ENCODE measurements around the gene NET1.

The NET1 gene

DNA sequence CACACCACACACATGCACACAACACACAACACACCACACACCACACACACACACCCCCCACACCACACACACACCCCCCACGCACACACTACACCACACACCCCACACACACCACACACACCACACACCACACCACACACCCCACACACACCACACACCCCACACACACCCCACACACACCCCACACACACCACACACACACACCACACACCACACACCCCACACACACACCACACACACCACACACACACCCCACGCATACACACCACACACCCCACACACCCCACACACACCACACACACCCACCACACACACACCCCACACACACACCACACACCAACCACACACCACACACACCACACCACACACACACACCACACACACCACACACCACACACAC lies 31.2 kb upstream of the NET1 start:
- no peaks in the 10 kb centered on the region for H3K4me1 ChIP-seq
- no peaks in the 10 kb centered on the region for H3K9me3 ChIP-seq
- no peak for DNase-seq
- H3K36me3 ChIP-seq, result no peaks in the 10 kb centered on the region
- no peak for TF ChIP-seq CTCF (IDR thresholded peaks at IDR 0.05; ENCODE audit: low read depth, low read length)
- no peaks in the 10 kb centered on the region for H3K27me3 ChIP-seq
- H3K4me3 ChIP-seq (ENCODE audit: low read depth, low read length), result no peak overlapping the region

DNA sequence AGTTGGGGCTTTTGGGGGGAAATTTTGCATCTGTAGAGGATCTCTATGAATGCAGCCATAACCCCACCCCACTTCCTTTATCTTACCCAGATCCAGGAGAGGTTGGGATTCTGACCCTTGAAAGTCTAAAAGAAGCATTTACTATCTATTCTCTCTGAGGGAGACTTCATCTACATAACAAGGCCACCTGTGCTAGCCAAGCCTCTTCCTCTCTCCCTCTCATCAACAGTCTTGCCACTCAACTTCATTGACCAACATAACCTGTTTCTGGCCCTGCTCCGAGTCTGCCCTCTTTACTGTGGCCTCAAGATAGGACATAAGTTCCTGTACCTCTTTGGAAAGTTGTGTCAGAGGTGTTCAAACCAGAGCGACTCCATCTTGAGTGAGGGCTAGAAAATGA lies 27.1 kb upstream of the NET1 start:
- Histone ChIP-seq H3K27me3 (no peaks in the 10 kb centered on the region), H3K4me3 (ENCODE audit: low read depth, low read length) (no peak overlapping the region), H3K9me3 (no peaks in the 10 kb centered on the region), H3K4me1 (no peaks in the 10 kb centered on the region), H3K36me3 (no peaks in the 10 kb centered on the region)
- DNase-seq, result no peak
- no peak for TF ChIP-seq CTCF (IDR thresholded peaks at IDR 0.05; ENCODE audit: low read depth, low read length)

DNA sequence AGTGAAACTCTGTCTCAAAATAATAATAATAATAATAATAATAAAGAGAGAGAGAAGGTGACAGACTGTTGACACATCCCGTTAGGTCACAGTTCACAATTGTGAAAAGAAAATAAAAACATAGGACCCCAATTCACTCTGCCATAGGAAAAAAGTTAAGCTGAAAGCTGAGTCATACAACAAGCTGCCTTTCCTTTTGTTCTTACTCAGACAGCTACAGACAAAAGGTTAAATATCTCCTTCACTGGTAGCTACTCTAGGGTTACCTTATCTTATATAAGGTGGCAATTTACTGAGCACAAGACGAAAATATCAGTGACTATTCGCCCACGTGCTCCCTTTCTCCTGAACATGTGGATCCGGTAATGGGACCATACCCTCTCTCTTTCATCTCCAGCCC lies 25.2 kb upstream of the NET1 start:
- Histone ChIP-seq H3K4me1 (no peaks in the 10 kb centered on the region), H3K36me3 (no peaks in the 10 kb centered on the region), H3K9me3 (no peaks in the 10 kb centered on the region), H3K27me3 (no peaks in the 10 kb centered on the region), H3K4me3 (ENCODE audit: low read depth, low read length) (no peak overlapping the region)
- TF ChIP-seq CTCF (IDR thresholded peaks at IDR 0.05; ENCODE audit: low read depth, low read length), result no peak
- no peak for DNase-seq

DNA sequence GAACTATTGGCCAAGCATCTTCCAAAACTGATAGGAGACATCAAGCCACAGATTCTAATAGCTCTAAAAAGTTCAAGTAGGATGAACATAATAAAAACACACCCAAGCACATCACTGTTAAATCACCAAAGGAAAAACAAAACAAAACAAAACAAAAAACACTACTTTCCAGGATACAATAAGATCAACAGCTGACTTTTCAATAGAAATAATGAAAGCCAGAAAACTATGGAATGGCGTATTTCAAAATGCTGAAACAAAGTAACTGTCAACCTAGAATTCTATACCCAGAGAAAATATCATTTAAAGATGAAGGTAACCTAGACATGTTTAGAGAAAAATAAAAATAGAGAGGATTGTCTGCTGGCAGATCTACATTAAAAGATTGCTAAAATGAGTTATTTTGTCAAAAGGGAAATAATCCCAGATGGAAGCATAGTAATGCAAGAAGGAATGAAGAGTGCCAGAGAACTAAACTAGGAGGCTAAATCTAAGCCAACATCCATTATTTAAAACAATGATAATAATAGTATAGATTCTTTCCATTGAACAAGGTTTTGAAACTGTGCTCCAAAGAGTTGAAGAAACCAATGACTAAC lies 21.7 kb upstream of the NET1 start:
- H3K4me1 ChIP-seq, result no peaks in the 10 kb centered on the region
- no peaks in the 10 kb centered on the region for H3K9me3 ChIP-seq
- no peak for DNase-seq
- H3K27me3 ChIP-seq, result no peaks in the 10 kb centered on the region
- H3K36me3 ChIP-seq, result no peaks in the 10 kb centered on the region
- TF ChIP-seq CTCF (IDR thresholded peaks at IDR 0.05; ENCODE audit: low read depth, low read length), result no peak
- no peak overlapping the region for H3K4me3 ChIP-seq (ENCODE audit: low read depth, low read length)

DNA sequence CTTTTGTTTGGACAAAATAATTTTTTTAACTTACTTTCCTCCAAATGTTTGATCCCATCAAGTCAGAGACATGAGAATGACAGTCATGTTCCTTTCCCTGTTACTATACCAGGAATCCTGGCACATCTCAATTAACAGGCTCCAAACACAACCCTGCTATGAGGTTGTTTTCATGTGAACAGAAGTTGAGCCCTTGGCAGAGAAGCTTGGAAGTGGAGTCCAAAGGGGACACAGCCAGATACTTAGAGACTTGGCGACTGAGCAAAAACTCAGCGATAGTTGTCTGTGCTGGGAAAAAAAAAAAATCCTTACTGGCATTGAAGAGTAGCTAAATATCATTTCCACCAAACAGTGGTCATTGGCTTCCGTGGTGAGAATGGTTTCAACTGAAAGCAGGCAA lies 20.6 kb upstream of the NET1 start:
- TF ChIP-seq CTCF (IDR thresholded peaks at IDR 0.05; ENCODE audit: low read depth, low read length), result no peak
- Histone ChIP-seq H3K4me1 (no peaks in the 10 kb centered on the region), H3K4me3 (ENCODE audit: low read depth, low read length) (no peak overlapping the region), H3K9me3 (no peaks in the 10 kb centered on the region), H3K27me3 (no peaks in the 10 kb centered on the region), H3K36me3 (no peaks in the 10 kb centered on the region)
- DNase-seq, result no peak

GRCh38 chr10:5393529-5393928 lies 18.8 kb upstream of the NET1 start:
- DNase-seq, result no peak
- Histone ChIP-seq H3K9me3 (no peaks in the 10 kb centered on the region), H3K27me3 (no peaks in the 10 kb centered on the region), H3K4me3 (ENCODE audit: low read depth, low read length) (no peak overlapping the region), H3K36me3 (no peaks in the 10 kb centered on the region), H3K4me1 (no peaks in the 10 kb centered on the region)
- no peak for TF ChIP-seq CTCF (IDR thresholded peaks at IDR 0.05; ENCODE audit: low read depth, low read length)

Measured in BE2C (cell line).